Tibial nerve (tissue), 4 donors: ENCODE data around the gene FGF14.
"Not testable (repeated sequence)": the region's sequence is repeated elsewhere in the genome, so short reads cannot be mapped to it uniquely, and the experiment has no call there.

Experiments
- CTCF ChIP-seq, 5 experiments: fragments of 200-600 bp in 3 of 5; fragments of 450-650 bp in 2 of 5; sonication (generic) in 3 of 5; IDR thresholded peaks; one replicate each; pipeline ENCODE4 v1.5.1; 2016 to 2019; ENCODE audit warnings: antibody characterized with exemption in 5 of 5, mild to moderate bottlenecking in 3 of 5, moderate library complexity in 2 of 5
- EP300 ChIP-seq, 2 donors: sonication (generic); formaldehyde crosslinking; IDR thresholded peaks; one replicate each; pipeline ENCODE4 v1.6.1; 2017; ENCODE audit warnings: antibody characterized with exemption in 2 of 2, mild to moderate bottlenecking in 1 of 2

- not testable (repeated sequence) for TF ChIP-seq CTCF, EP300 (IDR thresholded peaks at IDR 0.05)
Observed at GRCh38 chr13:102011455-102011854, 390.4 kb downstream of the FGF14 start.
